Activated T-helper 2 cell treated with anti-CD3 and anti-CD28 coated beads, Interferon-gamma antibody, Interleukin-2, Interleukin-4, amounts not matched to agents 10 μg/mL and 5 μg/mL and 100 μg/mL, durations not matched to agents 14 hours and 24 hours and 36 hours (primary cell): ENCODE measurements around the gene SLC25A29. TPM values are rescaled to one million over a fixed set of nuclear protein-coding genes. Genes with fewer than 3 reads are reported as not detected.
"Not testable (repeated sequence)": the region's sequence is repeated elsewhere in the genome, so short reads cannot be mapped to it uniquely, and the experiment has no call there.

Experiments used
- DNase-seq: peaks from one replicate; pipeline ENCODE4 v3.0.0; 2021; ENCODE audit warnings: low spot score
- H3K27ac Mint-ChIP-seq: one replicate; pipeline ENCODE4 v1.8.0; 2021; ENCODE audit warnings: mixed read lengths
- H3K27me3 Mint-ChIP-seq: one replicate; pipeline ENCODE4 v1.8.0; 2021; ENCODE audit warnings: low read depth, mixed read lengths
- H3K36me3 Mint-ChIP-seq: one replicate; pipeline ENCODE4 v1.8.0; 2021; ENCODE audit warnings: low read depth, mixed read lengths
- H3K4me1 Mint-ChIP-seq: one replicate; pipeline ENCODE4 v1.8.0; 2021; ENCODE audit warnings: low read depth, mixed read lengths
- H3K4me3 Mint-ChIP-seq: one replicate; pipeline ENCODE4 v1.8.0; 2021; ENCODE audit warnings: low read depth, mild to moderate bottlenecking, moderate library complexity, mixed read lengths
- H3K9me3 Mint-ChIP-seq: one replicate; pipeline ENCODE4 v1.8.0; 2021; ENCODE audit warnings: mixed read lengths
- intact Hi-C: fragments of 100-400 bp; cut with micrococcal nuclease; formaldehyde crosslinking; loops from one replicate; pipeline ENCODE4 v1.15.1; 2023
- total RNA-seq: library from RNA; stranded (reverse); gene quantifications from 2 replicates; pipeline ENCODE4 v1.2.3, GENCODE V29; 2022

SLC25A29 gene
- total RNA-seq, 1 donor from 2014 or later = 37.0 TPM

- Mint-ChIP-seq H3K27me3 (no peaks in the 10 kb centered on the region), H3K9me3 (no peaks in the 10 kb centered on the region), H3K27ac (no peak overlapping the region), H3K4me1 (no peaks in the 10 kb centered on the region), H3K4me3 (no peak overlapping the region), H3K36me3 (no peaks in the 10 kb centered on the region)
- no peak for DNase-seq
- intact Hi-C loops = no loop called here
Observed at GRCh38 chr14:100292301-100292775, 13.9 kb downstream of the SLC25A29 start.

GRCh38 chr14:100291305-100292075, 14.8 kb downstream of the SLC25A29 start:
- no peaks in the 10 kb centered on the region for H3K9me3 Mint-ChIP-seq
- H3K4me3 Mint-ChIP-seq = no peak overlapping the region
- intact Hi-C loops = no loop called here
- no peak for DNase-seq
- no peaks in the 10 kb centered on the region for H3K4me1 Mint-ChIP-seq
- no peak overlapping the region for H3K27ac Mint-ChIP-seq
- no peaks in the 10 kb centered on the region for H3K27me3 Mint-ChIP-seq
- H3K36me3 Mint-ChIP-seq = no peaks in the 10 kb centered on the region

- Mint-ChIP-seq H3K27me3 (no peaks in the 10 kb centered on the region), H3K4me3 (no peak overlapping the region), H3K27ac (no peak overlapping the region), H3K4me1 (peaks cover 4% of the 10 kb centered on the region), H3K36me3 (no peaks in the 10 kb centered on the region), H3K9me3 (no peaks in the 10 kb centered on the region)
- intact Hi-C loops = no loop called here
- DNase-seq = no peak
Observed at GRCh38 chr14:100290607-100291304, 15.5 kb downstream of the SLC25A29 start.

- no peak overlapping the region for H3K27ac Mint-ChIP-seq
- intact Hi-C loops = no loop called here
Observed at GRCh38 chr14:100289916-100290606, 16.2 kb downstream of the SLC25A29 start.

GRCh38 chr14:100288382-100289185, 17.7 kb downstream of the SLC25A29 start:
- Mint-ChIP-seq H3K4me3 (no peak overlapping the region), H3K36me3 (no peaks in the 10 kb centered on the region), H3K27me3 (no peaks in the 10 kb centered on the region), H3K9me3 (no peaks in the 10 kb centered on the region), H3K4me1 (peaks cover 8% of the 10 kb centered on the region), H3K27ac (no peak overlapping the region)
- intact Hi-C loops = no loop called here
- DNase-seq = no peak

More at GRCh38 chr14:100289916-100290606, 16.2 kb downstream of the SLC25A29 start:
- Mint-ChIP-seq H3K9me3 (no peaks in the 10 kb centered on the region), H3K4me1 (peaks cover 4% of the 10 kb centered on the region), H3K4me3 (no peak overlapping the region), H3K27me3 (no peaks in the 10 kb centered on the region), H3K36me3 (no peaks in the 10 kb centered on the region)
- DNase-seq = no peak

GRCh38 chr14:100287998-100288295, 18.3 kb downstream of the SLC25A29 start:
- H3K9me3 Mint-ChIP-seq, H3K27ac Mint-ChIP-seq, intact Hi-C loops, H3K4me3 Mint-ChIP-seq, H3K27me3 Mint-ChIP-seq, DNase-seq, H3K36me3 Mint-ChIP-seq, H3K4me1 Mint-ChIP-seq: not testable (repeated sequence)

- no peaks in the 10 kb centered on the region for H3K36me3 Mint-ChIP-seq
- H3K27me3 Mint-ChIP-seq = no peaks in the 10 kb centered on the region
- no peak for DNase-seq
- no peaks in the 10 kb centered on the region for H3K9me3 Mint-ChIP-seq
- intact Hi-C loops = no loop called here
- H3K27ac Mint-ChIP-seq = no peak overlapping the region
- H3K4me3 Mint-ChIP-seq = no peak overlapping the region
- H3K4me1 Mint-ChIP-seq = peaks cover 8% of the 10 kb centered on the region
Observed at GRCh38 chr14:100287202-100287997, 18.8 kb downstream of the SLC25A29 start.

- no peak for DNase-seq
- Mint-ChIP-seq H3K9me3 (no peaks in the 10 kb centered on the region), H3K4me3 (peak overlapping the region; percentile 39)
Observed at GRCh38 chr14:100286484-100287191, 19.6 kb downstream of the SLC25A29 start.

GRCh38 chr14:100285913-100286400, 20.3 kb downstream of the SLC25A29 start:
- Mint-ChIP-seq H3K4me1 (peaks cover 8% of the 10 kb centered on the region), H3K27me3 (no peaks in the 10 kb centered on the region), H3K4me3 (peak overlapping the region; percentile 80), H3K9me3 (no peaks in the 10 kb centered on the region), H3K36me3 (peaks cover 10% of the 10 kb centered on the region), H3K27ac (peak overlapping the region; percentile 81)
- intact Hi-C loops = loop anchor here (1.0 kb wide), 2 partner anchors 20 to 90 kb away; partner anchors contain the start of genes SLC25A29 and WDR25
- DNase-seq = no peak

More at GRCh38 chr14:100286484-100287191, 19.6 kb downstream of the SLC25A29 start:
- H3K36me3 Mint-ChIP-seq = peaks cover 7% of the 10 kb centered on the region
- H3K4me1 Mint-ChIP-seq = peaks cover 8% of the 10 kb centered on the region
- H3K27me3 Mint-ChIP-seq = no peaks in the 10 kb centered on the region
- intact Hi-C loops = no loop called here
- no peak overlapping the region for H3K27ac Mint-ChIP-seq

GRCh38 chr14:100285021-100285912, 21.0 kb downstream of the SLC25A29 start:
- Mint-ChIP-seq H3K9me3 (no peaks in the 10 kb centered on the region), H3K36me3 (peaks cover 14% of the 10 kb centered on the region), H3K27ac (no peak overlapping the region), H3K4me1 (peaks cover 8% of the 10 kb centered on the region), H3K27me3 (no peaks in the 10 kb centered on the region), H3K4me3 (no peak overlapping the region)
- peak; percentile 72 for DNase-seq
- intact Hi-C loops = loop anchor here (1.0 kb wide), 2 partner anchors 21 to 91 kb away; partner anchors contain the start of genes SLC25A29 and WDR25
